ENCODE results near the gene NUCKS1. TPM values are rescaled to one million over a fixed set of nuclear protein-coding genes. Genes with fewer than 3 reads are reported as not detected.
A peak's percentile ranks its signal among the peaks of the same experiment; 100 is the strongest.

NUCKS1 gene
- total RNA-seq, 1 donor from 2014 or later: 340 TPM

DNA sequence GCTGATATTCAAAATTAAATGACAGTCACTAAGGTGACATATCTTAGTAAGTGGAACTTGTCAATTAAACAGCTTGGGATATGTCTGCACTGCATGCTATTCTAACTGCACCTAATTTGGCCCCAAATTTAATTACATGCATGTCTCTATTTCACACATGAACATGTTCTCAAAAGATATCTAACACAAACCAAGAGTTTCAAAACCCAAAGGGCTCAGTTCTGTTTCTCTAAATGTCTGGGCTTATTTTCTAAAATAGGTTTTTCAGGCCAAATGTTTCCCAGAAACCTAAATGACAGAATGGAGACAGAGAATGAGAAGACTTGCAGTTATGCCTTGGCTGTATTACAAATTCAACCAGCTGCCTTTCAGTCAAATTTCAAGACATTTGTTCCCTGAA lies 14.0 kb upstream of the NUCKS1 start:
- Mint-ChIP-seq H3K4me1 (ENCODE audit: unreplicated experiment) (no peaks in the 10 kb centered on the region), H3K4me3 (no peak overlapping the region), H3K9me3 (no peaks in the 10 kb centered on the region), H3K27ac (no peak overlapping the region), H3K27me3 (no peaks in the 10 kb centered on the region), H3K36me3 (no peaks in the 10 kb centered on the region)
- no peak for DNase-seq (ENCODE audit: extremely low spot score, unreplicated experiment)
- TF ChIP-seq CTCF (conservative IDR thresholded peaks at IDR 0.05): no peak

DNA sequence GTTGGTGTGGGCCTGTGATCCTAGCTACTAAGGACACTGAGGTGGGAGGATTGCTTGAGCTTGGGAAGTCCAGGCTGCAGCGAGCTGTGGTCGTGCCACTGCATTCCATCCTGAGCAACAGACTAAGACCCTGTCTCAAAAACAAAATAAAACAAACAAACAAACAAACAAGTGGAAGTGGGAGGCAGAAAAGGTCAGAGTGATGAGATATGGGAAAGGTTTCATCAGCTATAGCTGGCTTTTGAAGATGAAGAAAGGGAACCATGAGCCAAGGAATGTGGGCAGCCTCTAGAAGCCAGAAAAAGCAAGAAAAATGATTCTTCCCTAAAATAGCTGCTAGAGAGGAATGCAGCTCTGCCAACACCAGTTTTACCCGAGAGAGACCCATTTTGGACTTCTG lies 10.6 kb upstream of the NUCKS1 start:
- no peaks in the 10 kb centered on the region for H3K27me3 Mint-ChIP-seq
- H3K4me3 Mint-ChIP-seq: no peak overlapping the region
- H3K4me1 Mint-ChIP-seq (ENCODE audit: unreplicated experiment): no peaks in the 10 kb centered on the region
- no peak for TF ChIP-seq CTCF (conservative IDR thresholded peaks at IDR 0.05)
- DNase-seq (ENCODE audit: extremely low spot score, unreplicated experiment): no peak
- H3K9me3 Mint-ChIP-seq: no peaks in the 10 kb centered on the region
- no peaks in the 10 kb centered on the region for H3K36me3 Mint-ChIP-seq
- no peak overlapping the region for H3K27ac Mint-ChIP-seq

DNA sequence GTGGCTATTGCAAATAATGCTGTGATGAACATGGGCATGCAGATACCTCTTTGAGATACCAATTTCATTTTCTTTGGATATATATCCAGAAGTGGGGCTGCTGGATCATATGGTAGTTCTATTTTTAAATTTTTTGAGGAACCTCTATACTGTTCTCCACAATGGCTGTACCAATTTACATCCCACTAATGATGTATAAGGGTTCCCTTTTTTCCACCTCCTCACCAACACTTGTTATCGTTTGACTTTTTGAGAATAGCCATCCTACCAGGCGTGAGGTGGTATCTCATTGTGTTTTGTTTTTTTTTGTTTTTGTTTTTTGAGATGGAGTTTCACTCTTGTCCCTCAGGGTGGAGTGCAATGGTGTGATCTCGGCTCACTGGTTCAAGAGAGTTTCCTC lies 6.6 kb upstream of the NUCKS1 start:
- no peaks in the 10 kb centered on the region for H3K27me3 Mint-ChIP-seq
- peaks cover 5% of the 10 kb centered on the region for H3K4me1 Mint-ChIP-seq (ENCODE audit: unreplicated experiment)
- no peak overlapping the region for H3K4me3 Mint-ChIP-seq
- DNase-seq (ENCODE audit: extremely low spot score, unreplicated experiment): no peak
- H3K27ac Mint-ChIP-seq: no peak overlapping the region
- no peak for TF ChIP-seq CTCF (conservative IDR thresholded peaks at IDR 0.05)
- no peaks in the 10 kb centered on the region for H3K36me3 Mint-ChIP-seq
- H3K9me3 Mint-ChIP-seq: no peaks in the 10 kb centered on the region

- TF ChIP-seq CTCF (conservative IDR thresholded peaks at IDR 0.05): no peak
- H3K9me3 Mint-ChIP-seq: no peaks in the 10 kb centered on the region
- no peak overlapping the region for H3K4me3 Mint-ChIP-seq
- peaks cover 5% of the 10 kb centered on the region for H3K27me3 Mint-ChIP-seq
- H3K27ac Mint-ChIP-seq: no peak overlapping the region
- no peak for DNase-seq (ENCODE audit: extremely low spot score, unreplicated experiment)
- peaks cover 5% of the 10 kb centered on the region for H3K4me1 Mint-ChIP-seq (ENCODE audit: unreplicated experiment)
- H3K36me3 Mint-ChIP-seq: peaks cover 4% of the 10 kb centered on the region
Measured at GRCh38 chr1:205754857-205755256, 4.9 kb upstream of the NUCKS1 start.

- peak overlapping the region; percentile 97 for H3K4me3 Mint-ChIP-seq
- peak overlapping the region; percentile 24 for H3K27ac Mint-ChIP-seq
- peaks cover 17% of the 10 kb centered on the region for H3K4me1 Mint-ChIP-seq (ENCODE audit: unreplicated experiment)
- no peak for TF ChIP-seq CTCF (conservative IDR thresholded peaks at IDR 0.05)
- peaks cover 5% of the 10 kb centered on the region for H3K27me3 Mint-ChIP-seq
- H3K36me3 Mint-ChIP-seq: peaks cover 11% of the 10 kb centered on the region
- DNase-seq (ENCODE audit: extremely low spot score, unreplicated experiment): no peak
- no peaks in the 10 kb centered on the region for H3K9me3 Mint-ChIP-seq
Measured at GRCh38 chr1:205751036-205751651, 1.2 kb upstream of the NUCKS1 start.

All from type B pancreatic cell (in vitro differentiated cells).